ENCODE measurements around the gene FAU. TPM values are rescaled to one million over a fixed set of nuclear protein-coding genes. Genes with fewer than 3 reads are reported as not detected.

The FAU gene
- total RNA-seq, 4 donors from 2014 or later: 524 to 2,189 (median 600) TPM

DNA sequence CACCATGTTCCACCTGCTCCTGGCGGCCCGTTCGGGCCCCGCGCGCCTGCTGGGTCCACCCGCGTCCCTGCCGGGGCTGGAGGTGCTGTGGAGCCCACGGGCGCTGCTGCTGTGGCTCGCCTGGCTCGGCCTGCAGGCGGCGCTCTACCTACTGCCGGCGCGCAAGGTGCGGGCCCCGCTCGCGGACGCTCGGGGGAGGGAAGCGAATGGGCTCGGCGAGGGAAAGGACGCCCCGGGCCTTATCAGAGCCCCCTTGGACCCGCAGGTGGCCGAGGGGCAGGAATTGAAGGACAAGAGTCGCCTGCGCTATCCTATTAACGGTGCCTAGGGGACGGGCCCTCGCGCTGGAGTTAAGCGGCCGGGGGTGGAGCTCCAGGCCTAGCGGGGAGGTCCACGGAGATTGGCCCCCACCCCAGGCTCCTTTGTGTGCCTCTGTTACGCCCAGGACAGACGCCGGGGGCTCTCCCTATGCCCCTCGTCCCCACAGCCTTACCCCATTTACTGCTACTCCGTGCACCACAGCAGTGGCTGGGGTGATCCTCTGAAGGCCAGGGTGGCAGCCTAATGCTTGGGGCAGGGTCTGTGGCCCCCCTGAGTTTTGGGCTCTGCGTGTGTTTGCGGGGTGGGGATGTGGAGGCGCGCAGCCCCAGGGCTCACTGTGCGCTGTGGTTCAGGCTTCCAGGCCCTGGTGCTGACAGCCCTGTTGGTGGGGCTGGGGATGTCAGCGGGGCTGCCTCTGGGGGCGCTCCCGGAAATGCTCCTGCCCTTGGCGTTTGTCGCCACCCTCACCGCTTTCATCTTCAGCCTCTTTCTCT is 9.2 kb downstream of the FAU start:
- WGBS, 2 donors: 1 to 6% methylated on average over 7 to 31 of the region's 57 CpGs
- Histone ChIP-seq H3K27me3 (no peaks in the 10 kb centered on the region), H3K4me1 (peaks cover 37 to 43% of the 10 kb centered on the region in 2 donors), H3K27ac (peak overlapping the region; percentile 39 to 74 (median 62)), H3K9me3 (no peaks in the 10 kb centered on the region), H3K36me3 (peaks cover 12 to 21% of the 10 kb centered on the region in 2 donors), H3K4me3 (replicated peaks in 1 of 3) (peak overlapping the region in 2 of 3 donors; percentile 24 to 45)
- TF ChIP-seq, protein P1, sequence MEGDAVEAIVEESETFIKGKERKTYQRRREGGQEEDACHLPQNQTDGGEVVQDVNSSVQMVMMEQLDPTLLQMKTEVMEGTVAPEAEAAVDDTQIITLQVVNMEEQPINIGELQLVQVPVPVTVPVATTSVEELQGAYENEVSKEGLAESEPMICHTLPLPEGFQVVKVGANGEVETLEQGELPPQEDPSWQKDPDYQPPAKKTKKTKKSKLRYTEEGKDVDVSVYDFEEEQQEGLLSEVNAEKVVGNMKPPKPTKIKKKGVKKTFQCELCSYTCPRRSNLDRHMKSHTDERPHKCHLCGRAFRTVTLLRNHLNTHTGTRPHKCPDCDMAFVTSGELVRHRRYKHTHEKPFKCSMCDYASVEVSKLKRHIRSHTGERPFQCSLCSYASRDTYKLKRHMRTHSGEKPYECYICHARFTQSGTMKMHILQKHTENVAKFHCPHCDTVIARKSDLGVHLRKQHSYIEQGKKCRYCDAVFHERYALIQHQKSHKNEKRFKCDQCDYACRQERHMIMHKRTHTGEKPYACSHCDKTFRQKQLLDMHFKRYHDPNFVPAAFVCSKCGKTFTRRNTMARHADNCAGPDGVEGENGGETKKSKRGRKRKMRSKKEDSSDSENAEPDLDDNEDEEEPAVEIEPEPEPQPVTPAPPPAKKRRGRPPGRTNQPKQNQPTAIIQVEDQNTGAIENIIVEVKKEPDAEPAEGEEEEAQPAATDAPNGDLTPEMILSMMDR (IDR thresholded peaks at IDR 0.05): peak; percentile 51 to 95 (median 90)
- peak in 1 of 2 donors; percentile 23 for TF ChIP-seq POLR2A (IDR thresholded peaks at IDR 0.05)
- peak; percentile 69 to 76 for DNase-seq
- intact Hi-C loops (cut with DNase I): loop anchor here (5.0 to 10.0 kb wide), 3 partner anchors 70 to 198 kb away; partner anchors contain the start of genes ARL2, ATG2A and CAPN1

DNA sequence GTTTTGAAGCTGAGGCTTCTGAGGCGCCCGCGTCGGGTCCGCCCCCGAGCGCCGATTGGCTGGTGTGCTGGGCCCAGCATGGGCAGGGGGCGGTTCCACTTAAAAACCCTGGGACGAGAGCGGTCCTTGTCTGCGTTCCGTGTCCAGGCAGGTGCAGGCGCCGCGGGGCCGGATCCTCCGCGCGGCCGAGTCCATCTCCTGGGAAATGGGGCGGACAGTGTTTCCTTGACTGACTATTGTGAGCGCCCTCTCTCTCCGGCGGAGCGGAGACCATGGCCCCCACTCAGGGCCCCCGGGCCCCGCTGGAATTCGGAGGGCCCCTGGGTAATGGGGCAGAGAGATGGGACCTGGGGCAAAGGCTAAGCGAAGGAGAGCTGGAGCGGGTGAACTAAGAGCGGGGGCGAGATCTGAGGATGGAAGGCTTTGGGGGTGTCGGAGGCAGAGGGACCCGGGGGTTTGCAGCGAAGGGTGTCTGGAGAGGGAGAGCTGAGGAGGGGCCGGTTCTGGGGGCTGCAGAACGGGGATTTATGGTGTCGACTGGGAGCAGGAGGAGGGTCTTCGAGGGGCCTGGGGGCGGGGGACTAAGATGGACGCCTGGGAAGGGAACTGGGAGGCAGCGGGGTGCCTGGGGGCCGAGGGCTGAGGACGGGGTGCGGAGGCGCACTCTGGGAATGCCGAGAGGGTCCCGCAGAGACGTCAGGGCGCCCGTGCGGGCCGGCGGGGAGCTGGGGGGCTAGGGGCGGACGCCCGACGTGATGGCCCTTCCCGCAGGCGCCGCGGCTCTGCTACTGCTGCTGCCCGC is 10.0 kb downstream of the FAU start, which contains the start of gene TM7SF2:
TSS of gene TM7SF2 (plus strand) at position 129 of the 802 bp plus-strand sequence. CDS start at position 273, 144 bp downstream.
- H3K36me3 ChIP-seq: peaks cover 14 to 22% of the 10 kb centered on the region in 2 donors
- peak within 1 kb of the TSS; percentile 39 to 74 (median 62) for H3K27ac ChIP-seq
- intact Hi-C loops (cut with DNase I): loop anchor here (5.0 to 10.0 kb wide), 3 partner anchors 70 to 197 kb away; partner anchors contain the start of genes ARL2, ATG2A and CAPN1
- H3K4me1 ChIP-seq: peaks cover 37 to 43% of the 10 kb centered on the region in 2 donors
- peak; percentile 99 for DNase-seq
- TF ChIP-seq, protein P1 (IDR thresholded peaks at IDR 0.05): no peak
- peak; percentile 45 to 94 for TF ChIP-seq POLR2A (IDR thresholded peaks at IDR 0.05)
- WGBS, 2 donors: 1 to 2% methylated on average over 13 to 17 of the region's 64 CpGs
- H3K9me3 ChIP-seq: no peaks in the 10 kb centered on the region
- peak within 1 kb of the TSS in 2 of 3 donors; percentile 24 to 45 for H3K4me3 ChIP-seq (replicated peaks in 1 of 3)
- H3K27me3 ChIP-seq: no peaks in the 10 kb centered on the region

DNA sequence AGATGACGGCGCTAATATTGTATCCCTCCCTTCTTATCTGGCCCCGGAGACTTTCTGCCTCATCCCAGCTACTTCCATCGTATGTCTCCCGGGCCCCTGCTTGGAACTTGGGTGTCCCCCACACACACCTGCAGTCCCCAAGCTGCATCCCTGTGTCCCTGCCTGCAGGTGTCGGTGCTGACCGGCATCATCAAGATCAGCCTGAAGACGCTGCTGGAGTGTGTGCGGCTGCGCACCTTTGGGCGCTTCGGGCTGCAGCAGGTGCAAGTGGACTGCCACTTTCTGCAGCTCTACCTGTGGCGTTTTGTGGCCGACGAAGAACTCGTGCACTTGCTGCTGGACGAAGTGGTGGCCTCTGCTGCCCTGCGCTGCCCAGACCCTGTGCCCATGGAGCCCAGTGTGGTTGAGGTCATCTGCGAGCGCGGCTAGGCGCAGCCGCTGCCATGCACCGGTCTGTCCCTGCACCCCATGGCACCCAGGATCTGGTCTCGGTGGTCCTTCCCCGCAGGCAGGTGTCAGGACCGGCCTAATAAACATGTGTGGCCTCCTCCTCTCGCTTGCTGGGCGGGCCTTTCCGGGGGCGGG is 10.7 kb downstream of the FAU start:
- TF ChIP-seq, protein P1 (IDR thresholded peaks at IDR 0.05): no peak
- TF ChIP-seq POLR2A (IDR thresholded peaks at IDR 0.05): no peak
- H3K9me3 ChIP-seq: no peaks in the 10 kb centered on the region
- intact Hi-C loops (cut with DNase I): loop anchor here (5.0 to 10.0 kb wide), 3 partner anchors 71 to 196 kb away; partner anchors contain the start of genes ARL2, ATG2A and CAPN1
- DNase-seq: no peak
- H3K4me1 ChIP-seq: peaks cover 31 to 37% of the 10 kb centered on the region in 2 donors
- no peaks in the 10 kb centered on the region for H3K27me3 ChIP-seq
- no peak overlapping the region for H3K27ac ChIP-seq
- peaks cover 14 to 22% of the 10 kb centered on the region in 2 donors for H3K36me3 ChIP-seq
- 74 to 86% methylated on average over 10 to 22 of the region's 31 CpGs for WGBS, 2 donors
- no peak overlapping the region for H3K4me3 ChIP-seq (replicated peaks in 1 of 3)

DNA sequence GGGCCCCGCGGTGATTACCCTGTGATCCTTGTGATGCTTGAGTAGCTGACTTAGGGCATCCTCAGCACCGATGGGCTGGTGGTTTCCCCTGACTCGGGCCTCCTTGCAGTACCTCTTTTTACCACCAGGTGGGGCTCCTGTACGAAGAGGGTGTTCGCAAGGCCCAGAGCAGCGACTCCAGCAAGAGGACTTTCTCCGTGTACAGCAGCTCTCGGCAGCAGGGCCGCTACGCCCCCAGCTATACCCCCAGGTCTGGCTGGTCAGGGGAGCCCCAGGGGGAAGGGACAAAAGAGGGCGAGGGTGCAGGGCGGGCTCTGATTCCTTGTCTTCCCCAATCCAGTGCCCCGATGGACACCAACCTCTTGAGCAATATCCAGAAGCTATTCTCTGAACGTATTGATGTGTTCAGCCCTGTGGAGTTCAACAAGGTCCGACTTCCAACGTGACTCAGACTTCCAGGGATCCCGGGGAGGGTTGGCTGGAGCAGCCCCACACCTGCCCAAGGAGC is 11.5 kb downstream of the FAU start:
- no peak overlapping the region for H3K4me3 ChIP-seq (replicated peaks in 1 of 3)
- no peaks in the 10 kb centered on the region for H3K9me3 ChIP-seq
- H3K27ac ChIP-seq: no peak overlapping the region
- peaks cover 14 to 26% of the 10 kb centered on the region in 2 donors for H3K36me3 ChIP-seq
- TF ChIP-seq, protein P1 (IDR thresholded peaks at IDR 0.05): peak; percentile 90 to 99 (median 96)
- no peak for TF ChIP-seq POLR2A (IDR thresholded peaks at IDR 0.05)
- H3K4me1 ChIP-seq: peaks cover 24 to 29% of the 10 kb centered on the region in 2 donors
- 13 to 21% methylated on average over 9 to 18 of the region's 18 CpGs for WGBS, 2 donors
- H3K27me3 ChIP-seq: no peaks in the 10 kb centered on the region
- intact Hi-C loops (cut with DNase I): loop anchor here (5.0 to 10.0 kb wide), 3 partner anchors 72 to 196 kb away; partner anchors contain the start of genes ARL2, ATG2A and CAPN1
- peak; percentile 83 to 88 for DNase-seq

Measured in thyroid gland (tissue), 4 donors.